SK-N-SH (cell line): ENCODE measurements around the gene PHPT1. TPM values are rescaled to one million over a fixed set of nuclear protein-coding genes. Genes with fewer than 3 reads are reported as not detected.

ENCODE experiments used
- CTCF ChIA-PET: fragments of 300-600, 350-600 bp; formaldehyde crosslinking; extraction: SDS; loops from one replicate; lab custom pipeline; 2021; lab: Yijun Ruan, JAX
- POLR2A ChIA-PET: fragments of 350-600 bp; sonication (Branson Sonifier 250); formaldehyde crosslinking; extraction: SDS; loops from one replicate; lab custom pipeline; 2020; ENCODE audit warnings: antibody characterized with exemption, inconsistent platforms; lab: Yijun Ruan, JAX
- DNase-seq: peaks from one replicate; pipeline ENCODE4 v3.0.0; 2012
- H2AFZ ChIP-seq: fragments of 200-600 bp; sonication (generic); 2 replicates; pipeline ENCODE4 v1.8.1; 2016; ENCODE audit warnings: antibody characterized with exemption, mild to moderate bottlenecking, low read depth
- H3F3A ChIP-seq: fragments of 200-600 bp; sonication (generic); replicated peaks from 2 replicates; pipeline ENCODE3; 2016; ENCODE audit warnings: antibody characterized with exemption, mild to moderate bottlenecking; ENCODE audit not compliant: insufficient read depth
- H3K27ac ChIP-seq, 2 experiments: fragments of 200-500 bp in 1 of 2; fragments of 200-600 bp in 1 of 2; sonication (Bioruptor generic) in 1 of 2; sonication (generic), shearing (Covaris generic) in 1 of 2; 2 replicates each; pipeline versions ENCODE4 v1.5.1 to v1.6.1; 2014 to 2016; ENCODE audit warnings: low read depth in 2 of 2, inconsistent platforms in 1 of 2, low read length in 1 of 2, mild to moderate bottlenecking in 1 of 2, mixed read lengths in 1 of 2
- H3K27me3 ChIP-seq: fragments of 200-600 bp; sonication (generic), shearing (Covaris generic); 2 replicates; pipeline ENCODE4 v1.6.1; 2016; ENCODE audit warnings: mixed run types; ENCODE audit not compliant: insufficient read depth
- H3K36me3 ChIP-seq, 2 experiments: fragments of 200-500 bp in 1 of 2; fragments of 200-600 bp in 1 of 2; sonication (Bioruptor generic) in 1 of 2; sonication (generic) in 1 of 2; replicated peaks in 1 of 2; 2 replicates each; pipeline versions ENCODE3 to v1.5.1; 2014 to 2016; ENCODE audit warnings: low read length in 1 of 2, mild to moderate bottlenecking in 1 of 2; ENCODE audit not compliant: insufficient read depth in 2 of 2, control insufficient read depth in 1 of 2
- H3K4me1 ChIP-seq, 2 experiments: fragments of 200-500 bp in 1 of 2; fragments of 200-600 bp in 1 of 2; sonication (Bioruptor generic) in 1 of 2; sonication (generic), shearing (Covaris generic) in 1 of 2; 2 replicates each; pipeline versions ENCODE4 v1.5.1 to v1.6.1; 2014 to 2016; ENCODE audit warnings: low read depth in 1 of 2, low read length in 1 of 2, mixed run types in 1 of 2; ENCODE audit not compliant: insufficient read depth in 2 of 2, control insufficient read depth in 1 of 2
- H3K4me2 ChIP-seq: fragments of 200-600 bp; sonication (generic), shearing (Covaris generic); 2 replicates; pipeline ENCODE4 v1.6.1; 2017; ENCODE audit warnings: mixed run types
- H3K4me3 ChIP-seq, 2 experiments: fragments of 200-500 bp in 1 of 2; fragments of 200-600 bp in 1 of 2; sonication (Bioruptor generic) in 1 of 2; sonication (generic), shearing (Covaris generic) in 1 of 2; 2 replicates each; pipeline versions ENCODE4 v1.5.1 to v1.8.1; 2014 to 2016; ENCODE audit warnings: low read depth in 2 of 2, inconsistent platforms in 1 of 2, low read length in 1 of 2, mild to moderate bottlenecking in 1 of 2, mixed read lengths in 1 of 2, moderate library complexity in 1 of 2
- H3K79me2 ChIP-seq: fragments of 200-600 bp; sonication (generic); 2 replicates; pipeline ENCODE4 v1.8.1; 2017; ENCODE audit warnings: mild to moderate bottlenecking; ENCODE audit not compliant: insufficient read depth
- H3K9ac ChIP-seq: fragments of 200-600 bp; sonication (generic); 2 replicates; pipeline ENCODE4 v1.6.1; 2017; ENCODE audit warnings: mixed run types
- H3K9me2 ChIP-seq: fragments of 200-600 bp; sonication (generic); 2 replicates; pipeline ENCODE4 v1.6.1; 2017; ENCODE audit warnings: mixed run types
- H3K9me3 ChIP-seq: fragments of 200-600 bp; sonication (generic); 2 replicates; pipeline ENCODE4 v1.6.1; 2017; ENCODE audit warnings: mixed run types, mild to moderate bottlenecking, moderate library complexity
- H4K20me1 ChIP-seq: fragments of 200-600 bp; sonication (generic); 2 replicates; pipeline ENCODE4 v1.6.1; 2017; ENCODE audit warnings: mild to moderate bottlenecking, mixed run types; ENCODE audit not compliant: insufficient read depth
- CHD2 ChIP-seq: fragments of 150-350 bp; IDR thresholded peaks from 2 replicates; pipeline ENCODE4 v1.6.1; 2018; ENCODE audit warnings: low read length; ENCODE audit not compliant: partially characterized antibody
- ELF1 ChIP-seq: IDR thresholded peaks from 2 replicates; pipeline ENCODE4 v1.4.0; 2012
- EP300 ChIP-seq, 2 experiments: IDR thresholded peaks; 2 replicates each; pipeline versions ENCODE4 v1.4.0 to v1.6.1; 2012; ENCODE audit warnings: borderline replicate concordance in 1 of 2, low read depth in 1 of 2, low read length in 1 of 2
- EZH2phosphoT487 ChIP-seq: fragments of 200-600 bp; sonication (generic); IDR thresholded peaks from 2 replicates; pipeline ENCODE4 v1.6.1; 2017; ENCODE audit warnings: low read depth, mixed run types, mild to moderate bottlenecking, antibody characterized with exemption, moderate library complexity, borderline replicate concordance
- FOSL2 ChIP-seq: IDR thresholded peaks from 2 replicates; pipeline ENCODE4 v1.4.0; 2012; ENCODE audit warnings: low read depth, mild to moderate bottlenecking, moderate library complexity, borderline replicate concordance
- FOXM1 ChIP-seq: IDR thresholded peaks from 2 replicates; pipeline ENCODE4 v1.4.0; 2012; ENCODE audit warnings: low read depth, mild to moderate bottlenecking
- JUND ChIP-seq: IDR thresholded peaks from 2 replicates; pipeline ENCODE4 v1.4.0; 2012
- NRF1 ChIP-seq: IDR thresholded peaks from 2 replicates; pipeline ENCODE4 v1.6.1; 2012; ENCODE audit warnings: low read depth, mild to moderate bottlenecking, low read length
- RCOR1 ChIP-seq: fragments of 150-350 bp; IDR thresholded peaks from 2 replicates; pipeline ENCODE4 v1.6.1; 2017; ENCODE audit warnings: antibody characterized with exemption, low read length
- SIN3A ChIP-seq: IDR thresholded peaks from 2 replicates; pipeline ENCODE4 v1.6.1; 2012; ENCODE audit warnings: low read depth, mild to moderate bottlenecking, low read length, moderate library complexity, borderline replicate concordance
- SMC3 ChIP-seq: IDR thresholded peaks from 2 replicates; pipeline ENCODE4 v1.6.1; 2012; ENCODE audit warnings: low read depth, low read length, improper control_type of control experiment
- TAF1 ChIP-seq: IDR thresholded peaks from 2 replicates; pipeline ENCODE4 v1.6.1; 2012; ENCODE audit warnings: low read depth, mild to moderate bottlenecking, low read length, moderate library complexity, borderline replicate concordance
- TCF12 ChIP-seq: IDR thresholded peaks from 2 replicates; pipeline ENCODE4 v1.4.0; 2012
- USF2 ChIP-seq: fragments of 150-350 bp; IDR thresholded peaks from 2 replicates; pipeline ENCODE4 v1.6.1; 2017; ENCODE audit warnings: antibody characterized with exemption, low read length, low read depth, borderline replicate concordance
- YY1 ChIP-seq: IDR thresholded peaks from 2 replicates; pipeline ENCODE4 v1.4.0; 2012; ENCODE audit warnings: low read depth, mild to moderate bottlenecking
- ZBTB33 ChIP-seq: IDR thresholded peaks from 2 replicates; pipeline ENCODE4 v1.4.0; 2012; ENCODE audit warnings: low read depth, borderline replicate concordance
- WGBS: methylation state at CpG from one replicate; pipeline ENCODE4 v1.1.6; 2017; ENCODE audit warnings: low lambda C conversion rate; 5-methylcytosine and 5-hydroxymethylcytosine counted together
- polyA plus RNA-seq, 3 experiments: library from polyadenylated mRNA; depleted of rRNA; stranded (reverse); fragments of >200 nt; gene quantifications; 2 replicates each; pipeline ENCODE4 v1.2.3, GENCODE V29; 2012

PHPT1 gene
- polyA plus RNA-seq, 1 of the 3 experiments (the other 2 are of a cell fraction), result 517 TPM

- CTCF ChIA-PET, result interaction anchor here (0.8 to 2.2 kb wide), 5 partner anchors 7 to 194 kb away, joined by 3 to 6 read pairs (median 3); no protein-coding TSS in a partner anchor
These were observed 13.9 kb upstream of the PHPT1 start for GRCh38 chr9:136835162-136835931.

More at GRCh38 chr9:136835162-136835931, 13.9 kb upstream of the PHPT1 start:
- POLR2A ChIA-PET, result interaction anchor here (1.0 kb wide), 1 partner anchor 15 kb away, joined by 3 read pairs; no protein-coding TSS in a partner anchor
- H3K4me1 ChIP-seq, result peaks cover 0 to 4% of the 10 kb centered on the region in 2 experiments; a peak in 1 of 4 replicates
- no peaks in the 10 kb centered on the region for H3K9me2 ChIP-seq
- WGBS, result 97% methylated on average over 28 of the region's 36 CpGs
- no peak overlapping the region for H3K9ac ChIP-seq
- H3K4me3 ChIP-seq, result no peak overlapping the region
- no peak overlapping the region for H3K4me2 ChIP-seq
- no peaks in the 10 kb centered on the region for H3F3A ChIP-seq
- no peaks in the 10 kb centered on the region for H3K27me3 ChIP-seq
- no peak overlapping the region for H3K27ac ChIP-seq
- peaks cover 4 to 39% of the 10 kb centered on the region in 2 experiments for H3K36me3 ChIP-seq
- no peak for TF ChIP-seq FOXM1
- no peak for TF ChIP-seq CHD2
- TF ChIP-seq TCF12, result no peak
- no peak for TF ChIP-seq TAF1
- TF ChIP-seq YY1, result no peak
- no peak for TF ChIP-seq SMC3
- TF ChIP-seq RCOR1, result no peak
- no peak for TF ChIP-seq ELF1
- no peak for TF ChIP-seq JUND
- TF ChIP-seq EP300 (IDR thresholded peaks at IDR 0.05; ENCODE audit: borderline replicate concordance in 1 of 2, low read depth in 1 of 2, low read length in 1 of 2), result no peak
- TF ChIP-seq NRF1, result no peak
- no peak for TF ChIP-seq ZBTB33
- no peak for TF ChIP-seq SIN3A
- TF ChIP-seq USF2, result no peak
- TF ChIP-seq EZH2phosphoT487, result no peak
- TF ChIP-seq FOSL2, result no peak
- no peak overlapping the region for H2AFZ ChIP-seq
- no peaks in the 10 kb centered on the region for H4K20me1 ChIP-seq
- H3K79me2 ChIP-seq, result no peaks in the 10 kb centered on the region
- DNase-seq, result no peak
- H3K9me3 ChIP-seq, result no peaks in the 10 kb centered on the region
